Central memory CD8-positive, alpha-beta T cell (primary cell): Measurements from ENCODE around the gene KDM4B.
A peak's percentile ranks its signal among the peaks of the same experiment; 100 is the strongest.
"Not testable (repeated sequence)": the region's sequence is repeated elsewhere in the genome, so short reads cannot be mapped to it uniquely, and the experiment has no call there.

Source experiments
- ATAC-seq: fragments of 150-1000 bp; cut with Tn5 transposase; replicated peaks from 2 replicates; pipeline ENCODE4 v1.10.0; 2022; ENCODE audit warnings: mild to moderate bottlenecking, moderate FRiP score, moderate number of reproducible peaks; ENCODE audit not compliant: poor library complexity, severe bottlenecking; ENCODE audit errors: extremely low read depth
- DNase-seq, 2 donors: peaks; one replicate each; pipeline ENCODE4 v3.0.0; 2021; ENCODE audit warnings: low spot score in 2 of 2
- H3K27ac Mint-ChIP-seq: one replicate; pipeline ENCODE4 v1.8.0; 2022; ENCODE audit warnings: low read depth, mild to moderate bottlenecking, moderate library complexity, mixed read lengths
- H3K27me3 Mint-ChIP-seq: one replicate; pipeline ENCODE4 v1.8.0; 2022; ENCODE audit warnings: mixed read lengths
- H3K36me3 Mint-ChIP-seq: one replicate; pipeline ENCODE4 v1.8.0; 2022; ENCODE audit warnings: mild to moderate bottlenecking, moderate library complexity, mixed read lengths; ENCODE audit not compliant: insufficient read depth
- H3K4me1 Mint-ChIP-seq: one replicate; pipeline ENCODE4 v1.8.0; 2022; ENCODE audit warnings: mixed read lengths
- H3K4me3 Mint-ChIP-seq: one replicate; pipeline ENCODE4 v1.8.0; 2022; ENCODE audit warnings: mild to moderate bottlenecking, moderate library complexity, mixed read lengths
- H3K9me3 Mint-ChIP-seq: one replicate; pipeline ENCODE4 v1.8.0; 2022; ENCODE audit warnings: mixed read lengths

KDM4B gene

GRCh38 chr19:4968462-4969291, at the start of gene KDM4B:
Gene KDM4B, plus strand, starts transcription at chr19:4969113. Its CDS starts 63,778 bp downstream, at chr19:5032891.
- H3K4me1 Mint-ChIP-seq, result peaks cover 40% of the 10 kb centered on the region
- peak within 1 kb of the TSS; percentile 93 for H3K4me3 Mint-ChIP-seq
- no peaks in the 10 kb centered on the region for H3K9me3 Mint-ChIP-seq
- no peaks in the 10 kb centered on the region for H3K27me3 Mint-ChIP-seq
- ATAC-seq (peak; percentile 96), DNase-seq (peak; percentile 95 to 99)
- peak within 1 kb of the TSS; percentile 91 for H3K27ac Mint-ChIP-seq
- peaks cover 17% of the 10 kb centered on the region for H3K36me3 Mint-ChIP-seq

GRCh38 chr19:4922530-4923275, 46.2 kb upstream of the KDM4B start:
- DNase-seq (no peak), ATAC-seq (no peak)
- no peaks in the 10 kb centered on the region for H3K27me3 Mint-ChIP-seq
- no peaks in the 10 kb centered on the region for H3K4me1 Mint-ChIP-seq
- no peak overlapping the region for H3K4me3 Mint-ChIP-seq
- H3K9me3 Mint-ChIP-seq, result no peaks in the 10 kb centered on the region
- no peaks in the 10 kb centered on the region for H3K36me3 Mint-ChIP-seq
- no peak overlapping the region for H3K27ac Mint-ChIP-seq

GRCh38 chr19:4923276-4923747, 45.6 kb upstream of the KDM4B start:
- ATAC-seq (no peak), DNase-seq (no peak)
- Mint-ChIP-seq H3K27me3 (no peaks in the 10 kb centered on the region), H3K9me3 (no peaks in the 10 kb centered on the region), H3K27ac (no peak overlapping the region), H3K4me3 (no peak overlapping the region), H3K36me3 (no peaks in the 10 kb centered on the region), H3K4me1 (no peaks in the 10 kb centered on the region)

- H3K4me1 Mint-ChIP-seq, result no peaks in the 10 kb centered on the region
- no peaks in the 10 kb centered on the region for H3K27me3 Mint-ChIP-seq
- no peak overlapping the region for H3K27ac Mint-ChIP-seq
- no peak for ATAC-seq
- H3K4me3 Mint-ChIP-seq, result no peak overlapping the region
- H3K9me3 Mint-ChIP-seq, result no peaks in the 10 kb centered on the region
- peaks cover 4% of the 10 kb centered on the region for H3K36me3 Mint-ChIP-seq
- DNase-seq, result no peak
Measured at GRCh38 chr19:4929186-4929585, 39.7 kb upstream of the KDM4B start.

- Mint-ChIP-seq H3K4me1 (no peaks in the 10 kb centered on the region), H3K27ac (no peak overlapping the region), H3K9me3 (no peaks in the 10 kb centered on the region), H3K27me3 (no peaks in the 10 kb centered on the region), H3K36me3 (peaks cover 4% of the 10 kb centered on the region), H3K4me3 (no peak overlapping the region)
- no peak for ATAC-seq
- DNase-seq, result no peak
Measured at GRCh38 chr19:4930664-4931063, 38.2 kb upstream of the KDM4B start.

GRCh38 chr19:4932711-4933110, 36.2 kb upstream of the KDM4B start:
- DNase-seq, result no peak
- H3K4me1 Mint-ChIP-seq, result no peaks in the 10 kb centered on the region
- H3K4me3 Mint-ChIP-seq, result no peak overlapping the region
- no peak for ATAC-seq
- no peak overlapping the region for H3K27ac Mint-ChIP-seq
- no peaks in the 10 kb centered on the region for H3K9me3 Mint-ChIP-seq
- H3K27me3 Mint-ChIP-seq, result no peaks in the 10 kb centered on the region
- peaks cover 4% of the 10 kb centered on the region for H3K36me3 Mint-ChIP-seq

- ATAC-seq, result no peak
- Mint-ChIP-seq H3K4me1 (no peaks in the 10 kb centered on the region), H3K27me3 (no peaks in the 10 kb centered on the region), H3K27ac (peak overlapping the region; percentile 52), H3K9me3 (no peaks in the 10 kb centered on the region), H3K36me3 (peaks cover 6% of the 10 kb centered on the region), H3K4me3 (no peak overlapping the region)
- DNase-seq, result no peak
Measured at GRCh38 chr19:4933528-4933927, 35.4 kb upstream of the KDM4B start.

- Mint-ChIP-seq H3K36me3 (peaks cover 9% of the 10 kb centered on the region), H3K27ac (no peak overlapping the region), H3K4me1 (no peaks in the 10 kb centered on the region), H3K27me3 (no peaks in the 10 kb centered on the region), H3K9me3 (no peaks in the 10 kb centered on the region), H3K4me3 (no peak overlapping the region)
- ATAC-seq (no peak), DNase-seq (no peak)
Measured at GRCh38 chr19:4935444-4935843, 33.5 kb upstream of the KDM4B start.

- DNase-seq, result no peak
- Mint-ChIP-seq H3K36me3 (peaks cover 9% of the 10 kb centered on the region), H3K4me1 (no peaks in the 10 kb centered on the region), H3K9me3 (no peaks in the 10 kb centered on the region), H3K27ac (no peak overlapping the region), H3K4me3 (no peak overlapping the region), H3K27me3 (no peaks in the 10 kb centered on the region)
- ATAC-seq, result no peak
Measured at GRCh38 chr19:4937060-4937459, 31.9 kb upstream of the KDM4B start.

GRCh38 chr19:4938461-4938860, 30.5 kb upstream of the KDM4B start:
- not testable (repeated sequence) for H3K9me3 Mint-ChIP-seq, H3K27ac Mint-ChIP-seq, H3K27me3 Mint-ChIP-seq, DNase-seq, ATAC-seq, H3K4me1 Mint-ChIP-seq, H3K4me3 Mint-ChIP-seq, H3K36me3 Mint-ChIP-seq

GRCh38 chr19:4939466-4939865, 29.4 kb upstream of the KDM4B start:
- Mint-ChIP-seq H3K4me3 (no peak overlapping the region), H3K27ac (no peak overlapping the region), H3K9me3 (no peaks in the 10 kb centered on the region), H3K27me3 (no peaks in the 10 kb centered on the region), H3K36me3 (peaks cover 8% of the 10 kb centered on the region), H3K4me1 (no peaks in the 10 kb centered on the region)
- DNase-seq, result no peak
- no peak for ATAC-seq

GRCh38 chr19:4941638-4942169, 27.2 kb upstream of the KDM4B start:
- not testable (repeated sequence) for H3K27me3 Mint-ChIP-seq, H3K4me3 Mint-ChIP-seq, ATAC-seq, H3K27ac Mint-ChIP-seq, H3K36me3 Mint-ChIP-seq, H3K9me3 Mint-ChIP-seq, DNase-seq, H3K4me1 Mint-ChIP-seq

GRCh38 chr19:4950650-4951049, 18.3 kb upstream of the KDM4B start:
- ATAC-seq, result not testable (repeated sequence)

More at GRCh38 chr19:4950650-4951049, 18.3 kb upstream of the KDM4B start:
- H3K27ac Mint-ChIP-seq, H3K27me3 Mint-ChIP-seq, H3K4me3 Mint-ChIP-seq, DNase-seq, H3K9me3 Mint-ChIP-seq, H3K4me1 Mint-ChIP-seq: not testable (repeated sequence)
- peaks cover 16% of the 10 kb centered on the region for H3K36me3 Mint-ChIP-seq
